Measurements from ENCODE around the gene GABRD. TPM values are rescaled to one million over a fixed set of nuclear protein-coding genes. Genes with fewer than 3 reads are reported as not detected.

GABRD gene
- total RNA-seq, 1 experiment from 2014 or later, result not detected

DNA sequence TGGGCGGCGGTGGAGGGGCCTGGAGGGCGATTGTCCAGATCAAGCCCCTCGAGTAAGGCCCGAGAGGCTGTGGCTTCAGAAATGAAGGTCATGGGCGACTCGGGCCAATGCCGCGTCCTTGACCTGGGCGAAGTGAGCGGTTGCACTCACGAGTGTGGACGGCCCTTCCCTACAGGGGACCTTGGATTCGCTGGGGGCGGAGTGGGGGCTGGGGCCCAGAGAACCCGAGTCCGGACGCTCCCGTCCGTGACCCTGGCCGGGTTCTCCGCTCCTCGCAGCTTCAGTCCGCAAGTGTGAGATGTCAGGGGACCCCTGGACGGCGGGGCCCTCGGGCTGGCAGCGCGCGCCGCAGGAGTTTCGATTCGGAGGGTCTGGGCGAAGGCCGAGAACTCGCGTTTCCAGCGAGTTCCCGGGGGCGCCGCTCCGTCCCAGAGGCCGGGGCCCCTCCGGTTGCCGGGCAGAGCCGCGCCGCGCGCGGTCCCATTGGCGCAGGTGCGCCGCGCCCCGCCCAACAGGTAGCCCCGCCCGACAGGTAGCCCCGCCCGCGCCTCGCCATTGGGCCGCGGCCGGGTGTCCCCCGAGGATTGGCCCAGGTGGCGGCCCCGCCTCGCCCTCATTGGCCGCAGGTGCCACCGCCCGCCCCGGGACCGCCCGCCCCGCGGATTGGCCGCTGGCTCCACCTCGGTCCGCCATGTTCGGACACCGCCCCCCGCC is 30.7 kb downstream of the GABRD start, which contains the start of gene PRKCZ:
Gene PRKCZ (plus strand): TSS at position 694 of the 714 bp plus-strand sequence. CDS start 220 bp downstream, outside the sequence.
- H3K4me1 ChIP-seq (ENCODE audit: low read length), result no peaks in the 10 kb centered on the region
- no peak within 1 kb of the TSS for H2AFZ ChIP-seq (ENCODE audit: low read length)
- H3K27ac ChIP-seq (ENCODE audit: low read length), result no peak within 1 kb of the TSS
- H3K36me3 ChIP-seq (ENCODE audit: insufficient read depth, low read length), result no peaks in the 10 kb centered on the region
- no peak for DNase-seq
- no peaks in the 10 kb centered on the region for H3K79me2 ChIP-seq (ENCODE audit: low read length)
- H3K9ac ChIP-seq (ENCODE audit: low read length), result no peak within 1 kb of the TSS
- H3K4me3 ChIP-seq (ENCODE audit: low read length), result no peak within 1 kb of the TSS
- H3K27me3 ChIP-seq (ENCODE audit: low read length), result no peaks in the 10 kb centered on the region
- H3K4me2 ChIP-seq (ENCODE audit: low read depth, low read length, poor library complexity, severe bottlenecking), result no peak within 1 kb of the TSS
- 0 out of 2 replicates have a peak, but pooled peaks cover 3% of the 10 kb centered on the region for H4K20me1 ChIP-seq (ENCODE audit: insufficient read depth, low read depth, low read length)
- H3K9me2 ChIP-seq (replicated peaks; ENCODE audit: insufficient read depth, low read length), result no peaks in the 10 kb centered on the region
- H3K9me3 ChIP-seq (ENCODE audit: low read length), result no peaks in the 10 kb centered on the region

- Histone ChIP-seq H3K4me1 (ENCODE audit: low read length) (no peaks in the 10 kb centered on the region), H3K9me3 (ENCODE audit: low read length) (no peaks in the 10 kb centered on the region), H3K27me3 (ENCODE audit: low read length) (no peaks in the 10 kb centered on the region), H3K4me2 (ENCODE audit: low read depth, low read length, poor library complexity, severe bottlenecking) (no peak overlapping the region), H2AFZ (ENCODE audit: low read length) (no peak overlapping the region), H4K20me1 (ENCODE audit: insufficient read depth, low read depth, low read length) (0 out of 2 replicates have a peak, but pooled peaks cover 3% of the 10 kb centered on the region), H3K27ac (ENCODE audit: low read length) (no peak overlapping the region), H3K36me3 (ENCODE audit: insufficient read depth, low read length) (no peaks in the 10 kb centered on the region), H3K9me2 (replicated peaks; ENCODE audit: insufficient read depth, low read length) (no peaks in the 10 kb centered on the region), H3K9ac (ENCODE audit: low read length) (no peak overlapping the region), H3K4me3 (ENCODE audit: low read length) (no peak overlapping the region), H3K79me2 (ENCODE audit: low read length) (no peaks in the 10 kb centered on the region)
- DNase-seq, result no peak
Measured at GRCh38 chr1:2050461-2050792, 31.3 kb downstream of the GABRD start.

GRCh38 chr1:2050793-2051682 is 31.9 kb downstream of the GABRD start:
- H3K9me2 ChIP-seq (replicated peaks; ENCODE audit: insufficient read depth, low read length), result no peaks in the 10 kb centered on the region
- H3K27me3 ChIP-seq (ENCODE audit: low read length), result no peaks in the 10 kb centered on the region
- no peak for DNase-seq
- H3K27ac ChIP-seq (ENCODE audit: low read length), result no peak overlapping the region
- H3K4me2 ChIP-seq (ENCODE audit: low read depth, low read length, poor library complexity, severe bottlenecking), result no peak overlapping the region
- no peaks in the 10 kb centered on the region for H3K4me1 ChIP-seq (ENCODE audit: low read length)
- no peak overlapping the region for H3K9ac ChIP-seq (ENCODE audit: low read length)
- H3K36me3 ChIP-seq (ENCODE audit: insufficient read depth, low read length), result no peaks in the 10 kb centered on the region
- no peaks in the 10 kb centered on the region for H3K9me3 ChIP-seq (ENCODE audit: low read length)
- H3K79me2 ChIP-seq (ENCODE audit: low read length), result no peaks in the 10 kb centered on the region
- no peak overlapping the region for H2AFZ ChIP-seq (ENCODE audit: low read length)
- H4K20me1 ChIP-seq (ENCODE audit: insufficient read depth, low read depth, low read length), result no peaks in the 10 kb centered on the region
- no peak overlapping the region for H3K4me3 ChIP-seq (ENCODE audit: low read length)

- Histone ChIP-seq H2AFZ (ENCODE audit: low read length) (no peak overlapping the region), H3K27me3 (ENCODE audit: low read length) (no peaks in the 10 kb centered on the region), H4K20me1 (ENCODE audit: insufficient read depth, low read depth, low read length) (no peaks in the 10 kb centered on the region), H3K79me2 (ENCODE audit: low read length) (no peaks in the 10 kb centered on the region), H3K9me3 (ENCODE audit: low read length) (no peaks in the 10 kb centered on the region), H3K4me3 (ENCODE audit: low read length) (no peak overlapping the region), H3K9ac (ENCODE audit: low read length) (no peak overlapping the region), H3K9me2 (replicated peaks; ENCODE audit: insufficient read depth, low read length) (no peaks in the 10 kb centered on the region), H3K4me1 (ENCODE audit: low read length) (no peaks in the 10 kb centered on the region), H3K4me2 (ENCODE audit: low read depth, low read length, poor library complexity, severe bottlenecking) (no peak overlapping the region), H3K36me3 (ENCODE audit: insufficient read depth, low read length) (no peaks in the 10 kb centered on the region), H3K27ac (ENCODE audit: low read length) (no peak overlapping the region)
- DNase-seq, result no peak
Measured at GRCh38 chr1:2052054-2052679, 33.0 kb downstream of the GABRD start.

GRCh38 chr1:2052756-2053155 is 33.6 kb downstream of the GABRD start:
- Histone ChIP-seq H4K20me1 (ENCODE audit: insufficient read depth, low read depth, low read length) (no peaks in the 10 kb centered on the region), H3K9ac (ENCODE audit: low read length) (no peak overlapping the region), H3K79me2 (ENCODE audit: low read length) (no peaks in the 10 kb centered on the region), H3K36me3 (ENCODE audit: insufficient read depth, low read length) (no peaks in the 10 kb centered on the region), H3K27me3 (ENCODE audit: low read length) (no peaks in the 10 kb centered on the region), H3K4me3 (ENCODE audit: low read length) (no peak overlapping the region), H3K9me2 (replicated peaks; ENCODE audit: insufficient read depth, low read length) (no peaks in the 10 kb centered on the region), H3K27ac (ENCODE audit: low read length) (no peak overlapping the region), H3K9me3 (ENCODE audit: low read length) (no peaks in the 10 kb centered on the region), H3K4me2 (ENCODE audit: low read depth, low read length, poor library complexity, severe bottlenecking) (no peak overlapping the region), H3K4me1 (ENCODE audit: low read length) (no peaks in the 10 kb centered on the region), H2AFZ (ENCODE audit: low read length) (no peak overlapping the region)
- no peak for DNase-seq

DNA sequence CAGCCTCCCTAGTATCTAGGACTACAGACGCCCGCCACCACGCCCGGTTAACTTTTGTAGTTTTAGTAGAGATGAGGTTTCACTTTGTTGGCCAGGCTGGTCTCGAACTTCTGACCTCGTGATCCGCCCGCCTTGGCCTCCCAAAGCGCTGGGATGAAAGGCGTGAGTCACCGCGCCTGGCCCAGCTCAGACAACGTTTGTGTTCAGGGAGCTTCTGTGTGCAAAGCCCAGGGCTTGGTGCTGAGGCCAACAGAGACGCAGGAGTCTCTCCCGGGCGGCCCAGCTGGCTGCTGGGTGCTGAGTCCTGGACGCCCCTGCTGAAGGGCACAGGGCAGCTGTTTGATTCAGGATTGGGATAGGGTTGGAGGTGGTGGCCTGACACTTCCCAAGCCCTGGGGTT is 34.1 kb downstream of the GABRD start:
- Histone ChIP-seq H3K9me3 (ENCODE audit: low read length) (no peaks in the 10 kb centered on the region), H3K4me3 (ENCODE audit: low read length) (no peak overlapping the region), H2AFZ (ENCODE audit: low read length) (no peak overlapping the region), H3K36me3 (ENCODE audit: insufficient read depth, low read length) (no peaks in the 10 kb centered on the region), H3K79me2 (ENCODE audit: low read length) (no peaks in the 10 kb centered on the region), H3K27me3 (ENCODE audit: low read length) (no peaks in the 10 kb centered on the region), H3K9me2 (replicated peaks; ENCODE audit: insufficient read depth, low read length) (no peaks in the 10 kb centered on the region), H3K4me1 (ENCODE audit: low read length) (no peaks in the 10 kb centered on the region), H3K27ac (ENCODE audit: low read length) (no peak overlapping the region), H3K9ac (ENCODE audit: low read length) (no peak overlapping the region), H3K4me2 (ENCODE audit: low read depth, low read length, poor library complexity, severe bottlenecking) (no peak overlapping the region), H4K20me1 (ENCODE audit: insufficient read depth, low read depth, low read length) (no peaks in the 10 kb centered on the region)
- DNase-seq, result no peak

DNA sequence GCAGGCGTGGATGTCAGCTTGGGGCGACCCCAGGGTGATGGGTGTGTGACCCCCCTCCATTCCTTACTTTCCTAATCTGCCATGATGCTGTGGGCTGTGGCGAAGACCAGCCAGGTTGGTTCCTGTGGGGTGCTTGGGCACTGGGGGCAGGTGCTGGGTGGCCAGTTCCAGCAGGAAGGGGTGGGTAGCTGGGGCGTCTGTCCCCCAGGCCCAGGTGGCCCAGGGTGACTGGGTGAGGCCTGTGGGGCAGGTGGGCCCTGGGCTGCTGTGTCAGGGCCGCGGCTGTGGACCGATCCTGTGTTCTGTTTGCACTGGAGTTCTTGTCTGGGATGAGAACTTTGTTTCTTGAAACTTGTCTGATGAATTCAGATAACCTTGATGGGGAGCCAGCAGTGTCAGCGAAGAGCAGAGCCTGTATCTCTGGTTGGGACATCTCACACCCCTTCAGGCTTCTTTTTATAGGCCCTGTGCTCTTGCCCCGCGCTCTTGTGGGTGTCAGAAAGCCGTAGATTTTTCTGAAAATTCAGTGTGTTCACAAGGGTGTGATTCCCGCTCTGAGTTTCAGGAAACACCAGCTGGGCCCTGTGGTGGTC is 34.7 kb downstream of the GABRD start:
- Histone ChIP-seq H4K20me1 (ENCODE audit: insufficient read depth, low read depth, low read length) (no peaks in the 10 kb centered on the region), H2AFZ (ENCODE audit: low read length) (no peak overlapping the region), H3K9me3 (ENCODE audit: low read length) (no peaks in the 10 kb centered on the region), H3K27ac (ENCODE audit: low read length) (no peak overlapping the region), H3K36me3 (ENCODE audit: insufficient read depth, low read length) (no peaks in the 10 kb centered on the region), H3K79me2 (ENCODE audit: low read length) (no peaks in the 10 kb centered on the region), H3K4me1 (ENCODE audit: low read length) (no peaks in the 10 kb centered on the region), H3K9me2 (replicated peaks; ENCODE audit: insufficient read depth, low read length) (no peaks in the 10 kb centered on the region), H3K4me2 (ENCODE audit: low read depth, low read length, poor library complexity, severe bottlenecking) (no peak overlapping the region), H3K27me3 (ENCODE audit: low read length) (no peaks in the 10 kb centered on the region), H3K9ac (ENCODE audit: low read length) (no peak overlapping the region), H3K4me3 (ENCODE audit: low read length) (no peak overlapping the region)
- no peak for DNase-seq

DNA sequence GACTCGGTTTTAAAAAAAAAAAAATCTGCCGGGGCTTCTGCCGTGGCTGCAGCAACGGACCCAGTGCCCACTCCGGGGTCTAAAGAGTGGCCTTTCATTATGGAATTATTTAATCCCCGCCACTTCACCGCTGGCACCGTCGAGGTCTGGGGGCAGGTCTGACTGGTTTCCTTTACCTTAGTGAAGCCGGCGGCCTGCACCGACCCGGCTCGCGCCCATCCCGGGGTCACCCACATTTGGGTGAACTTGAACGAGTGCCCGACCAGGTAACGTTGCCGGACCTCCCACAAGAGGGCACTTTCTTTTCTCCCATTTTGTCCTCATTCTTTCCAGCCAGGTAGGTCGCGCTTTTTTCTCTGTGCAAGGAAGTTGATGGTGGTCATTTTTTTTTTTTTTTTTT is 35.4 kb downstream of the GABRD start:
- no peaks in the 10 kb centered on the region for H3K4me1 ChIP-seq (ENCODE audit: low read length)
- H3K36me3 ChIP-seq (ENCODE audit: insufficient read depth, low read length), result no peaks in the 10 kb centered on the region
- H3K9ac ChIP-seq (ENCODE audit: low read length), result no peak overlapping the region
- no peak for DNase-seq
- no peaks in the 10 kb centered on the region for H3K79me2 ChIP-seq (ENCODE audit: low read length)
- no peaks in the 10 kb centered on the region for H4K20me1 ChIP-seq (ENCODE audit: insufficient read depth, low read depth, low read length)
- no peaks in the 10 kb centered on the region for H3K27me3 ChIP-seq (ENCODE audit: low read length)
- no peaks in the 10 kb centered on the region for H3K9me2 ChIP-seq (replicated peaks; ENCODE audit: insufficient read depth, low read length)
- no peak overlapping the region for H3K4me3 ChIP-seq (ENCODE audit: low read length)
- H3K4me2 ChIP-seq (ENCODE audit: low read depth, low read length, poor library complexity, severe bottlenecking), result no peak overlapping the region
- H3K9me3 ChIP-seq (ENCODE audit: low read length), result no peaks in the 10 kb centered on the region
- H3K27ac ChIP-seq (ENCODE audit: low read length), result no peak overlapping the region
- H2AFZ ChIP-seq (ENCODE audit: low read length), result no peak overlapping the region

Measured in Karpas-422 (cell line).